ENCODE data around the gene POU4F3. TPM values are rescaled to one million over a fixed set of nuclear protein-coding genes. Genes with fewer than 3 reads are reported as not detected.

The POU4F3 gene
- total RNA-seq, 4 donors from 2014 or later, result not detected

GRCh38 chr5:146311278-146311677 is 27.4 kb upstream of the POU4F3 start:
- TF ChIP-seq CTCF (IDR thresholded peaks at IDR 0.05), result no peak
- no peak for TF ChIP-seq POLR2A (IDR thresholded peaks at IDR 0.05)
- Histone ChIP-seq H3K4me1 (no peaks in the 10 kb centered on the region), H3K27ac (no peak overlapping the region), H3K27me3 (peaks cover 0 to 13% (median 0%) of the 10 kb centered on the region in 4 donors), H3K9me3 (no peaks in the 10 kb centered on the region), H3K4me3 (no peak overlapping the region), H3K36me3 (no peaks in the 10 kb centered on the region)
- intact Hi-C loops (cut with DNase I), result no loop called here
- DNase-seq, result no peak
- WGBS, 2 donors, result 75 to 89% methylated on average over 3 to 5 of the region's 5 CpGs

- H3K4me3 ChIP-seq, result no peak overlapping the region
- H3K36me3 ChIP-seq, result no peaks in the 10 kb centered on the region
- H3K27me3 ChIP-seq, result peaks cover 0 to 13% (median 0%) of the 10 kb centered on the region in 4 donors
- no peaks in the 10 kb centered on the region for H3K4me1 ChIP-seq
- no peak overlapping the region for H3K27ac ChIP-seq
- 27 to 44% methylated on average over 6 to 7 of the region's 7 CpGs for WGBS, 2 donors
- DNase-seq, result no peak
- H3K9me3 ChIP-seq, result no peaks in the 10 kb centered on the region
- no peak for TF ChIP-seq POLR2A (IDR thresholded peaks at IDR 0.05)
- no peak for TF ChIP-seq CTCF (IDR thresholded peaks at IDR 0.05)
- intact Hi-C loops (cut with DNase I), result no loop called here
These were observed 25.6 kb upstream of the POU4F3 start for GRCh38 chr5:146313027-146313426.

- no peak for DNase-seq
- intact Hi-C loops (cut with DNase I), result no loop called here
- peaks cover 0 to 4% (median 0%) of the 10 kb centered on the region in 4 donors for H3K27me3 ChIP-seq
These were observed 17.1 kb upstream of the POU4F3 start for GRCh38 chr5:146321571-146321970.

GRCh38 chr5:146327257-146327870 is 11.3 kb upstream of the POU4F3 start:
- no peaks in the 10 kb centered on the region for H3K9me3 ChIP-seq
- H3K36me3 ChIP-seq, result no peaks in the 10 kb centered on the region
- WGBS, 2 donors, result 57 to 62% methylated on average over 7 of the region's 7 CpGs
- TF ChIP-seq POLR2A (IDR thresholded peaks at IDR 0.05), result no peak
- no peak for TF ChIP-seq CTCF (IDR thresholded peaks at IDR 0.05)
- H3K4me3 ChIP-seq, result no peak overlapping the region
- intact Hi-C loops (cut with DNase I), result no loop called here
- no peak for DNase-seq
- H3K27ac ChIP-seq, result no peak overlapping the region
- H3K4me1 ChIP-seq, result no peaks in the 10 kb centered on the region
- peaks cover 0 to 46% (median 0%) of the 10 kb centered on the region in 4 donors for H3K27me3 ChIP-seq

More at GRCh38 chr5:146321571-146321970, 17.1 kb upstream of the POU4F3 start:
- H3K27ac ChIP-seq, result no peak overlapping the region
- no peaks in the 10 kb centered on the region for H3K36me3 ChIP-seq
- TF ChIP-seq POLR2A (IDR thresholded peaks at IDR 0.05), result no peak
- no peak for TF ChIP-seq CTCF (IDR thresholded peaks at IDR 0.05)
- H3K4me1 ChIP-seq, result no peaks in the 10 kb centered on the region
- H3K9me3 ChIP-seq, result no peaks in the 10 kb centered on the region
- WGBS, 2 donors, result 94 to 100% methylated on average over 1 of the region's 1 CpG
- H3K4me3 ChIP-seq, result no peak overlapping the region

GRCh38 chr5:146327989-146328388 is 10.7 kb upstream of the POU4F3 start:
- H3K9me3 ChIP-seq, result no peaks in the 10 kb centered on the region
- intact Hi-C loops (cut with DNase I), result no loop called here
- no peaks in the 10 kb centered on the region for H3K4me1 ChIP-seq
- peaks cover 0 to 52% (median 0%) of the 10 kb centered on the region in 4 donors for H3K27me3 ChIP-seq
- no peaks in the 10 kb centered on the region for H3K36me3 ChIP-seq
- DNase-seq, result no peak
- TF ChIP-seq CTCF (IDR thresholded peaks at IDR 0.05), result no peak
- no peak for TF ChIP-seq POLR2A (IDR thresholded peaks at IDR 0.05)
- WGBS, 2 donors, result 13 to 30% methylated on average over 1 of the region's 1 CpG
- H3K4me3 ChIP-seq, result no peak overlapping the region
- no peak overlapping the region for H3K27ac ChIP-seq
